Measurements from ENCODE around the gene ARID3C.

ARID3C gene

GRCh38 chr9:34579104-34579807, 49.6 kb downstream of the ARID3C start:
- TF ChIP-seq, protein P1, sequence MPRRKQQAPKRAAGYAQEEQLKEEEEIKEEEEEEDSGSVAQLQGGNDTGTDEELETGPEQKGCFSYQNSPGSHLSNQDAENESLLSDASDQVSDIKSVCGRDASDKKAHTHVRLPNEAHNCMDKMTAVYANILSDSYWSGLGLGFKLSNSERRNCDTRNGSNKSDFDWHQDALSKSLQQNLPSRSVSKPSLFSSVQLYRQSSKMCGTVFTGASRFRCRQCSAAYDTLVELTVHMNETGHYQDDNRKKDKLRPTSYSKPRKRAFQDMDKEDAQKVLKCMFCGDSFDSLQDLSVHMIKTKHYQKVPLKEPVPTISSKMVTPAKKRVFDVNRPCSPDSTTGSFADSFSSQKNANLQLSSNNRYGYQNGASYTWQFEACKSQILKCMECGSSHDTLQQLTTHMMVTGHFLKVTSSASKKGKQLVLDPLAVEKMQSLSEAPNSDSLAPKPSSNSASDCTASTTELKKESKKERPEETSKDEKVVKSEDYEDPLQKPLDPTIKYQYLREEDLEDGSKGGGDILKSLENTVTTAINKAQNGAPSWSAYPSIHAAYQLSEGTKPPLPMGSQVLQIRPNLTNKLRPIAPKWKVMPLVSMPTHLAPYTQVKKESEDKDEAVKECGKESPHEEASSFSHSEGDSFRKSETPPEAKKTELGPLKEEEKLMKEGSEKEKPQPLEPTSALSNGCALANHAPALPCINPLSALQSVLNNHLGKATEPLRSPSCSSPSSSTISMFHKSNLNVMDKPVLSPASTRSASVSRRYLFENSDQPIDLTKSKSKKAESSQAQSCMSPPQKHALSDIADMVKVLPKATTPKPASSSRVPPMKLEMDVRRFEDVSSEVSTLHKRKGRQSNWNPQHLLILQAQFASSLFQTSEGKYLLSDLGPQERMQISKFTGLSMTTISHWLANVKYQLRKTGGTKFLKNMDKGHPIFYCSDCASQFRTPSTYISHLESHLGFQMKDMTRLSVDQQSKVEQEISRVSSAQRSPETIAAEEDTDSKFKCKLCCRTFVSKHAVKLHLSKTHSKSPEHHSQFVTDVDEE (CRISPR knock-in tag; IDR thresholded peaks at IDR 0.05) = no peak
- no peak for TF ChIP-seq ISL1 (CRISPR knock-in tag; IDR thresholded peaks at IDR 0.05)
- no peak for TF ChIP-seq ARNTL (CRISPR knock-in tag; IDR thresholded peaks at IDR 0.05; ENCODE audit: borderline replicate concordance, low read depth)
- no peak for TF ChIP-seq ZC3H10 (CRISPR knock-in tag; IDR thresholded peaks at IDR 0.05)
- TF ChIP-seq, protein P2, sequence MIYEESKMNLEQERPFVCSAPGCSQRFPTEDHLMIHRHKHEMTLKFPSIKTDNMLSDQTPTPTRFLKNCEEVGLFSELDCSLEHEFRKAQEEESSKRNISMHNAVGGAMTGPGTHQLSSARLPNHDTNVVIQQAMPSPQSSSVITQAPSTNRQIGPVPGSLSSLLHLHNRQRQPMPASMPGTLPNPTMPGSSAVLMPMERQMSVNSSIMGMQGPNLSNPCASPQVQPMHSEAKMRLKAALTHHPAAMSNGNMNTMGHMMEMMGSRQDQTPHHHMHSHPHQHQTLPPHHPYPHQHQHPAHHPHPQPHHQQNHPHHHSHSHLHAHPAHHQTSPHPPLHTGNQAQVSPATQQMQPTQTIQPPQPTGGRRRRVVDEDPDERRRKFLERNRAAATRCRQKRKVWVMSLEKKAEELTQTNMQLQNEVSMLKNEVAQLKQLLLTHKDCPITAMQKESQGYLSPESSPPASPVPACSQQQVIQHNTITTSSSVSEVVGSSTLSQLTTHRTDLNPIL (CRISPR knock-in tag; IDR thresholded peaks at IDR 0.05; ENCODE audit: low read depth) = no peak
- TF ChIP-seq GLIS3 (CRISPR knock-in tag; IDR thresholded peaks at IDR 0.05) = no peak
- TF ChIP-seq ZFP3 (CRISPR knock-in tag; IDR thresholded peaks at IDR 0.05) = no peak
- no peak for TF ChIP-seq ZNF8 (CRISPR knock-in tag; IDR thresholded peaks at IDR 0.05)
- TF ChIP-seq CSRNP3 (CRISPR knock-in tag; IDR thresholded peaks at IDR 0.05) = no peak
- no peak for TF ChIP-seq CSDC2 (CRISPR knock-in tag; IDR thresholded peaks at IDR 0.05)
- TF ChIP-seq PPARA (CRISPR knock-in tag; IDR thresholded peaks at IDR 0.05; ENCODE audit: borderline replicate concordance) = no peak
- TF ChIP-seq OSR1 (CRISPR knock-in tag; IDR thresholded peaks at IDR 0.05) = no peak
- TF ChIP-seq ZNF70 (CRISPR knock-in tag; IDR thresholded peaks at IDR 0.05) = no peak
- TF ChIP-seq RARB (CRISPR knock-in tag; IDR thresholded peaks at IDR 0.05) = no peak
- TF ChIP-seq PATZ1 (CRISPR knock-in tag; IDR thresholded peaks at IDR 0.05; ENCODE audit: borderline replicate concordance) = no peak
- TF ChIP-seq ESRRG (CRISPR knock-in tag; IDR thresholded peaks at IDR 0.05) = no peak
- no peak for TF ChIP-seq TOX (CRISPR knock-in tag; IDR thresholded peaks at IDR 0.05; ENCODE audit: borderline replicate concordance)
- no peak for TF ChIP-seq SNAI2 (CRISPR knock-in tag; IDR thresholded peaks at IDR 0.05)
- no peak for TF ChIP-seq TCF4 (CRISPR knock-in tag; IDR thresholded peaks at IDR 0.05; ENCODE audit: borderline replicate concordance)
- no peak; the same call in 2 of the 3 replicates for ATAC-seq

DNA sequence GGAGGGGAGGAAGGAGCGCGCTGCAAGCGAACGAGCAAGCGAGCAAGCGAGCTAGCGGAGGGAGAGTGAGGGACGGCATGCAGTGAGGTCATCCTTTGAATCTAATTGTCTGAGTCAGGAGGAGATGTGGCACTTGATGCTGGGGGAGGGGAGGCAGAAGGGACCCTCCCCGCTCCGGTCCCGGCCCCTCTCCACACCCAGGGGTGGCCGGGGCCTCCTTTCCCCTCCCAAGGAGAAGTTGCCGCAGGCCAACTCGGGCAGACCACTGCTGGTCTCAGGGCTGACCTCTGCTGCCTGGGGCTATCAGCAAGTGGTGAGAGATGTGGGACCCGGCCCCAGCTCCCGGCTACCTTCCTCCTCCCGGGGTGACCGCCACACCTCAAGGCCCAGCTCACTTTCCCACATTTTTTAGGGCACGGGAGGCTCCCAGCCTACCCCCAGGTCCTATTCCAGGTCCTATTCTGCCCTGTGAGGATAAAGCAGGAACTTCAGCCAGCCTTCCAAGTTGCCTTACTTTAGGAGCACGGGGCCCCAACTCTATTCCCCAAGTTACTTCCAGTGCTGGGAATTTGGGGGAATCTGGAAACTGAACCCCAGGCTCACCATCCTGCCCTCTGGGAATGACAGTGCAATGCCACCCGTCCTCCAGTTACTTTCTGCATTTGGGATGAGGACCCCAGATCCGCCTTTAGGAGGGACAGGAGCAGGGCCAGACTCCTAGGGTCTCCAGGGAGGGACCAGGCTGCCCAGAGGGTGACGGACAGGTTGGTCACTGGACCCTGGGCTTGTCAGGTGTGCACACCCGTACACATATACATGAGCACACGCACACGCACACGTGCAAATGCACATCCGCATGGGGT, 50.4 kb downstream of the ARID3C start:
- peak; percentile 82 for ATAC-seq
- TF ChIP-seq ESRRG (CRISPR knock-in tag; IDR thresholded peaks at IDR 0.05) (no peak), GLIS3 (CRISPR knock-in tag; IDR thresholded peaks at IDR 0.05) (no peak), ZNF8 (CRISPR knock-in tag; IDR thresholded peaks at IDR 0.05) (no peak), ZC3H10 (CRISPR knock-in tag; IDR thresholded peaks at IDR 0.05) (no peak), BACH2 (CRISPR knock-in tag; IDR thresholded peaks at IDR 0.05; ENCODE audit: borderline replicate concordance) (no peak), ISL1 (CRISPR knock-in tag; IDR thresholded peaks at IDR 0.05) (no peak), OSR1 (CRISPR knock-in tag; IDR thresholded peaks at IDR 0.05) (no peak), ZFP30 (CRISPR knock-in tag; IDR thresholded peaks at IDR 0.05) (no peak), ARNTL (CRISPR knock-in tag; IDR thresholded peaks at IDR 0.05; ENCODE audit: borderline replicate concordance, low read depth) (no peak), ZFP3 (CRISPR knock-in tag; IDR thresholded peaks at IDR 0.05) (peak; percentile 23; the same call in 1 of the 2 replicates), POU6F1 (CRISPR knock-in tag; IDR thresholded peaks at IDR 0.05; ENCODE audit: borderline replicate concordance, low read depth) (no peak), PPARA (CRISPR knock-in tag; IDR thresholded peaks at IDR 0.05; ENCODE audit: borderline replicate concordance) (no peak), PATZ1 (CRISPR knock-in tag; IDR thresholded peaks at IDR 0.05; ENCODE audit: borderline replicate concordance) (no peak), ZNF565 (CRISPR knock-in tag; conservative IDR thresholded peaks at IDR 0.05; ENCODE audit: low read depth) (no peak), TCF4 (CRISPR knock-in tag; IDR thresholded peaks at IDR 0.05; ENCODE audit: borderline replicate concordance) (no peak)
- TF ChIP-seq, protein P2 (CRISPR knock-in tag; IDR thresholded peaks at IDR 0.05; ENCODE audit: low read depth) = 0 out of 2 replicates have a peak, but pooled peaks have one; percentile 34

Data from SK-N-SH treated with all-trans-retinoic acid at 6 μM for 48 hours (cell line).